Measurements from ENCODE around the gene GABRR3. TPM values are rescaled to one million over a fixed set of nuclear protein-coding genes. Genes with fewer than 3 reads are reported as not detected.

The GABRR3 gene
- total RNA-seq, 4 donors from 2014 or later = not detected

DNA sequence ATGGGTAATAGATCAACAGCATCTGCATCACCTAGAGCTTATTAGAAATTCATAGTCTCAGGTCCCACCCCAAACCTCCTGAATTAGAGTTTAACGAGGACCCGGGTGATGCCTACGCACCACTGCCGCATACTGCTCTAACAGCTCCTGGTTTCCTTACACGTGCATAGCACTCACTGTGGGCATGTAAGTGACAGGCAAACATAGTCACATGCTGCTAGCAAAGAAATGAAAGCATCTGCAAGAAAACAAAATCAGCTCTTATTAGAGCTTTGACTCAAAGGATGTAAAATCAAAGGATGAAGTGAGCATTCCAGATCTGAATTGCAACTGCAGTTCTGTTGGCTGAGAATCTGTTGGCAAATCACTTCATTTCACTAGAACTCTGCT lies 43.8 kb downstream of the GABRR3 start:
- no peak for ATAC-seq (ENCODE audit: low FRiP score)
- TF ChIP-seq, protein P1, sequence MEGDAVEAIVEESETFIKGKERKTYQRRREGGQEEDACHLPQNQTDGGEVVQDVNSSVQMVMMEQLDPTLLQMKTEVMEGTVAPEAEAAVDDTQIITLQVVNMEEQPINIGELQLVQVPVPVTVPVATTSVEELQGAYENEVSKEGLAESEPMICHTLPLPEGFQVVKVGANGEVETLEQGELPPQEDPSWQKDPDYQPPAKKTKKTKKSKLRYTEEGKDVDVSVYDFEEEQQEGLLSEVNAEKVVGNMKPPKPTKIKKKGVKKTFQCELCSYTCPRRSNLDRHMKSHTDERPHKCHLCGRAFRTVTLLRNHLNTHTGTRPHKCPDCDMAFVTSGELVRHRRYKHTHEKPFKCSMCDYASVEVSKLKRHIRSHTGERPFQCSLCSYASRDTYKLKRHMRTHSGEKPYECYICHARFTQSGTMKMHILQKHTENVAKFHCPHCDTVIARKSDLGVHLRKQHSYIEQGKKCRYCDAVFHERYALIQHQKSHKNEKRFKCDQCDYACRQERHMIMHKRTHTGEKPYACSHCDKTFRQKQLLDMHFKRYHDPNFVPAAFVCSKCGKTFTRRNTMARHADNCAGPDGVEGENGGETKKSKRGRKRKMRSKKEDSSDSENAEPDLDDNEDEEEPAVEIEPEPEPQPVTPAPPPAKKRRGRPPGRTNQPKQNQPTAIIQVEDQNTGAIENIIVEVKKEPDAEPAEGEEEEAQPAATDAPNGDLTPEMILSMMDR (IDR thresholded peaks at IDR 0.05) = no peak

DNA sequence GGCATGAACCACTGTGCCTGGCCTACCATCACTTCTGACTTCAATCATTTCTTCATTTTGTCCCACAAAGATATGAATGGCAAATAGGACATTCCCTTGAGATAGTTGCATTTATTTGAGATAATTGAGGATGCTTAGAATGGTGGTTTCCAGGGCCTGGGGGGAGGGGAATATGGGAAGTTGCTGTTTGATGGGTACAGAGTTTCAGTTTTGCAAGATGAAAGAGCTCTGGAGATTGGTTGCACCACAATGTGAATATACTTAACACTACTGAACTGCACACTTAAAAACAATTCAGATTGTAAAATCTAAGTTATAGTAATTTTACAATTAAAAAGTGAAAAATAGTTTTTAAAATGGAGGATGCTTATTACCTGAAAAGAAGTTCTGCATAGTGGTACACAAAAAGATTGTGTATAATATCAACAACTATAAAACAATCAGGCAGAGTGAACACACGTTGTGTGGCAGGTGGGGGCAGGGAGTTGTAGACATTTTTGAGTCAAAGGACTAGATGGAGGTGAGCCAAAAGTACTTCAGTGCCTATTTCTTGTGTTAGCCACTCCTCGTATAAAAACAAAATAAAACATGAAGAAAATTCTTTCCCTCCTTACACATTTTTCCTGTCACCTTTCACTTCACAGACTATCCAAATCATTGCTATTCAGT lies 44.4 kb downstream of the GABRR3 start:
- TF ChIP-seq, protein P1 (IDR thresholded peaks at IDR 0.05) = no peak
- no peak for ATAC-seq (ENCODE audit: low FRiP score)
- no peak for DNase-seq (ENCODE audit: low spot score)

More for the DNA sequence above, 43.8 kb downstream of the GABRR3 start:
- DNase-seq (ENCODE audit: low spot score) = no peak

DNA sequence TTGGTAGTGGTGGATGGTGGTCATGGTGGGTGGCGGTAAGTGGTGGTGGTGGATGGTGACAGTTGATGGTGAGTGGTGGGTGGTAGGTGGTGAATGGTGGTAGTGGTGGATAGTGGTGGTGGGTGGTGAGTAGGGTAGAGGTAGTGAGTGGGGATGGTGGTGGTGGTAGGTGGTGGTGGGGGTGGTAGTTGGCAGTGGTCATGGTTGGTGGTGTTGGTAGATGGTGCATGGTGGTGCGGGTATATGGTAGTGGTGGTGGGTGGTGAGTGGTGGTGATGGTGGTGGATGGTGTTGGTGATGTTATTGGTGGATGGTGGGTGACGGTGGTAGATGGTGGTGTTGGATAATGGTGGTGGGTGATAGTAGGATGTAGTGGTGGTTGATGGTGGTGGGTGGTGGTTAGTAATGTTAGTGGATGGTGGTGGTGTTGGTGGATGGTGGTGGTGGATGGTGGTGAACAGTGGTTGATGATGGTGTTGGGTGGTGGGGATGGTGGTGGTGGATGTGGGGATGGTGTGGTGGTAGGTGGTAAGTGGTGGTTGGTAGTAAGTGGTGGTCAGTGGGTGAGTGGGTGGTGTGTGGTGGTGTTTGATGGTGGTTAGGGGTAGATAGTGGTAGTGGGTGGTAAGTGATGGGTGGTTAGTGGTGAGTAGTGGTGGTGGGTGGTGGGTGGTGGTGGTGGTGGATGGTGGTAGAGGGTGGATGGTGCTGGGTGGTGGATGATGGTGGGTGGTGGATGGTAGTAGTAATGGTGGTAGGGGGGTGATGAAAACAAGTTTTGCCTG lies 46.1 kb downstream of the GABRR3 start:
- ATAC-seq (ENCODE audit: low FRiP score) = no peak
- no peak for DNase-seq (ENCODE audit: low spot score)
- TF ChIP-seq, protein P1 (IDR thresholded peaks at IDR 0.05) = no peak

DNA sequence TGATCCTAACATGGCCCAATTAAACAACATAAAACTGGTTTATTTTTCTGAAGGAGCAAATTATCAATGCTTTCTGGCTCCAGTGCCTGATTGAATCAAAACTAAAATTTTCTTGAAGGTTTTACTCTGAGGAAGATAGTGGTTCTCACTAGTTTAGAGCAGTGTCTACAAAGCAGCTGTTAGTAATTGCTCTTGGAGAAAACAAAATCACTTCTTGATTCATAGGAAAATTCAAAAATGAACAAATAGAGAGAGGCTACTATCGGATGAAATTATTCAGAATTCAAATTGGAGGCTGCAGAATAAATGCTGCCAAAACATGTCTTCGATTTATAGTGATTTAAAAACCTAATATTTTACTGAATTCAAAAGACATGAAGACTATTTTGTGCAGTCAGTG lies 47.8 kb downstream of the GABRR3 start:
- ATAC-seq (ENCODE audit: low FRiP score) (no peak), DNase-seq (ENCODE audit: low spot score) (no peak)
- TF ChIP-seq, protein P1 (IDR thresholded peaks at IDR 0.05) = no peak

DNA sequence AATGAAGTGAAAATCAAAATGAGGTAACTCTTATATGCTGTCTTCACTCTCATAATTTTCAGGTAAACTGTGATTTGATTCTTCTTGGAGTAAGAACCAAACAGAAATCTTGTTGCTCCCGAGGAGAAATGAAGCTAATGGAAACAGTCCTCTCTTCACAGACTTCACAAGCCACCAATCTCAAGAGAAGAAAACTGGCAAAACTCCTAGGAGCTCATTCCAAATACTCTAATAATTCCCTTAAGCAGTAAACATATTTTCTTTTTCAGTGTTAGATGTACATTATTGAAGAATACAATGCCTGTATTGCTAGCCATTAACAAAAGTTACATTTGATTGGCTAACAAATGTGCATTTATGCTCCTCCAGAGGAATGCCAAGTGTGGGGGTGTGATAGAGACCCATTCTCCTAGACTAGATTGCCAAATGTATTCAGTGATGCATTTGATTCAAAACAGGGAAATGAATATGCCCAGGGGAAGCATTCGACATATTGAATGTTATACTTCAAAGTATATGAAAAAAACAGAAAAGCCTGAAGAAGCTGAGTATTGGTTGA lies 51.1 kb downstream of the GABRR3 start:
- ATAC-seq (ENCODE audit: low FRiP score) = no peak
- TF ChIP-seq, protein P1 (IDR thresholded peaks at IDR 0.05) = no peak
- no peak for DNase-seq (ENCODE audit: low spot score)

DNA sequence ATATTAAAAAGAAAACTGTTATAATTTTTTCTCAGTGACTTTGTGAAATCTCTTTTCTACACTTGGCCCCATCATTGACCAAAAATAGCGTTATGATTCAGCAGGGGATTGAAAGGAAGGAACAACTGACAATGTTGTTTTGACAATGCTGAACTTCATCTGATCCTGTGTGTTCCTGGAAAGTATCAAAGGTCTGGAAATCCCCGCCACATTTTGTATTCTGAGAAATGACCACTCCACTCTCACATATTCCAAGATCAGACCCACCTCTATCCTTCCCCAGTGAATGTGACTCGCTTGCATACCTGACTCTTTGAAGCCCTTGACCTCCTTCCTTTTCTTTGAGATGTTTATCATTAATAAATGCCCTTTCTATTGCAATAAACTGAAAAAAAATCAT lies 53.2 kb downstream of the GABRR3 start:
- TF ChIP-seq, protein P1 (IDR thresholded peaks at IDR 0.05) = no peak
- ATAC-seq (ENCODE audit: low FRiP score) = peak; percentile 60
- no peak for DNase-seq (ENCODE audit: low spot score)

All from omental fat pad (tissue), 4 donors.